ENCODE data around the gene THSD7B. TPM values are rescaled to one million over a fixed set of nuclear protein-coding genes. Genes with fewer than 3 reads are reported as not detected.
"Not testable (repeated sequence)": the region's sequence is repeated elsewhere in the genome, so short reads cannot be mapped to it uniquely, and the experiment has no call there.

Gene THSD7B
- total RNA-seq, 1 experiment from 2014 or later, result under 0.01 TPM

DNA sequence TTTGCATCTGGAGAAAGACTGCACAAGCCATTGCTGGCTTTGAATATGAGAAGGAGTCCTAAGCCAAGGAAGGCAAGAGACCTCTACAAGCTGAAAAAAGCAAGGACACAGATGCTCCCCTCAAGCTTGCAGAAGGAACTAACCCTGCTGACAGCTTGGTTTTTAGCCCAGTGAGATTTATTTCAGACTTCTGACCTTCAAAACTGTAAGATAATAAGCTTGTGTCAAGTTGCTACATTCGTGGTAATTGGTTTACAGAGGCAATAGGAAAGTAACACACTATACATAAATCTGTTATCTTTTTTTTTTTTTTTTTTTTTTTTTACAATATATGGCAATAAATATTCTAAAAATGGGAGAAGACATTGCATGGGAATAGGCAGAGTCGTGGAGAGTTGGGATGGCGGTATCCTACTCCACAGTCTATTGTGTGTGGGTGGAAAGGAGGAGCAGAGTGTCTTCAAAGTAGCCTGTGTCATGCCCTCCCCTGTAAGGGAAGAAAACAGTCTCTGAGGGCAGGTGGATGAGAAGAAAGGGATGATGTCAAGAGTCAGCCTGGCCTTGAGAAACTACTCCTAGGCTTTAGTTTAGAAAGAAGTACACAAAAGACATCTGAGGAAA, 196.9 kb downstream of the THSD7B start:
- no peak overlapping the region for H2AFZ ChIP-seq (ENCODE audit: low read length)
- peaks cover 57% of the 10 kb centered on the region for H3K27me3 ChIP-seq (ENCODE audit: low read length)
- H3K36me3 ChIP-seq (ENCODE audit: low read depth, low read length), result no peaks in the 10 kb centered on the region
- H3K4me2 ChIP-seq (ENCODE audit: low read length), result no peak overlapping the region
- H4K20me1 ChIP-seq (ENCODE audit: low read length), result no peaks in the 10 kb centered on the region
- no TSS peak for BruUV-seq (replicated peaks)
- ATAC-seq, result no peak
- intact Hi-C loops (cut with micrococcal nuclease), result no loop called here
- no peaks in the 10 kb centered on the region for H3K79me2 ChIP-seq (ENCODE audit: low read length)
- no peak overlapping the region for H3K27ac ChIP-seq (ENCODE audit: low read length)
- H3K4me1 ChIP-seq (ENCODE audit: insufficient read depth, low read length), result no peaks in the 10 kb centered on the region
- no peaks in the 10 kb centered on the region for H3F3A ChIP-seq (ENCODE audit: low read length, unreplicated experiment)
- CTCF ChIA-PET, result no interaction called here
- no peak overlapping the region for H3K9ac ChIP-seq (ENCODE audit: low read length)
- TF ChIP-seq EZH2phosphoT487 (IDR thresholded peaks at IDR 0.05; ENCODE audit: borderline replicate concordance, low read length) (no peak), EZH2 (IDR thresholded peaks at IDR 0.05; ENCODE audit: low read length, unreplicated experiment) (no peak)
- TF ChIP-seq, protein P1, sequence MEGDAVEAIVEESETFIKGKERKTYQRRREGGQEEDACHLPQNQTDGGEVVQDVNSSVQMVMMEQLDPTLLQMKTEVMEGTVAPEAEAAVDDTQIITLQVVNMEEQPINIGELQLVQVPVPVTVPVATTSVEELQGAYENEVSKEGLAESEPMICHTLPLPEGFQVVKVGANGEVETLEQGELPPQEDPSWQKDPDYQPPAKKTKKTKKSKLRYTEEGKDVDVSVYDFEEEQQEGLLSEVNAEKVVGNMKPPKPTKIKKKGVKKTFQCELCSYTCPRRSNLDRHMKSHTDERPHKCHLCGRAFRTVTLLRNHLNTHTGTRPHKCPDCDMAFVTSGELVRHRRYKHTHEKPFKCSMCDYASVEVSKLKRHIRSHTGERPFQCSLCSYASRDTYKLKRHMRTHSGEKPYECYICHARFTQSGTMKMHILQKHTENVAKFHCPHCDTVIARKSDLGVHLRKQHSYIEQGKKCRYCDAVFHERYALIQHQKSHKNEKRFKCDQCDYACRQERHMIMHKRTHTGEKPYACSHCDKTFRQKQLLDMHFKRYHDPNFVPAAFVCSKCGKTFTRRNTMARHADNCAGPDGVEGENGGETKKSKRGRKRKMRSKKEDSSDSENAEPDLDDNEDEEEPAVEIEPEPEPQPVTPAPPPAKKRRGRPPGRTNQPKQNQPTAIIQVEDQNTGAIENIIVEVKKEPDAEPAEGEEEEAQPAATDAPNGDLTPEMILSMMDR (conservative IDR thresholded peaks at IDR 0.05; ENCODE audit: low read depth, low read length), result no peak
- POLR2A ChIA-PET (ENCODE audit: unreplicated experiment), result no interaction called here
- DNase-seq, result no peak
- no peaks in the 10 kb centered on the region for H3K9me3 ChIP-seq (ENCODE audit: low read length)
- no peak overlapping the region for H3K4me3 ChIP-seq (ENCODE audit: low read length)
- no peaks in the 10 kb centered on the region for H3K9me2 ChIP-seq (replicated peaks; ENCODE audit: low read length)

DNA sequence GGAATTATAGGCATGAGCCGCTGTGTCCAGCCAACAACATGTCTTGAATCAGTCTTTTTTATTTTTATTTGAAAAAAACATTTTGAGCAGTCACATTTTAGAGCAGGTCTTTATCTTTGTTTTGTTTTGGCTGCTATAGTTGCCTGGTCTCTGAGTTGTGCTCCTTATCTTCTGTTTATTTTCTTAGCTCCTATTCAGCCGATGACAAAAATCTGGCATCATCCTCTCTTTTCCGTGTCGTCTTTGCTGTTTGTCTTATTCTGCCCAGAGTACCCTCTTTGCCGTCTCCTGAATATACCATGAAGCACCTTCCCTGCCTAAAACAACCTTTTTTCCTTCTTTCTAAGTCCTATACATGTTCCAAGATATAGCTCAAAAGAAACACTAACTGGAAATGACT, 201.1 kb downstream of the THSD7B start:
- TF ChIP-seq, protein P1 (conservative IDR thresholded peaks at IDR 0.05; ENCODE audit: low read depth, low read length), result no peak
- TF ChIP-seq EZH2 (IDR thresholded peaks at IDR 0.05; ENCODE audit: low read length, unreplicated experiment) (no peak), EZH2phosphoT487 (IDR thresholded peaks at IDR 0.05; ENCODE audit: borderline replicate concordance, low read length) (no peak)
- CTCF ChIA-PET, result no interaction called here
- ATAC-seq (no peak), DNase-seq (no peak)
- Histone ChIP-seq H2AFZ (ENCODE audit: low read length) (no peak overlapping the region), H4K20me1 (ENCODE audit: low read length) (no peaks in the 10 kb centered on the region), H3K36me3 (ENCODE audit: low read depth, low read length) (no peaks in the 10 kb centered on the region), H3K9ac (ENCODE audit: low read length) (no peak overlapping the region), H3K27me3 (ENCODE audit: low read length) (peaks cover 58% of the 10 kb centered on the region), H3K4me2 (ENCODE audit: low read length) (no peak overlapping the region), H3K79me2 (ENCODE audit: low read length) (no peaks in the 10 kb centered on the region), H3K27ac (ENCODE audit: low read length) (no peak overlapping the region), H3F3A (ENCODE audit: low read length, unreplicated experiment) (no peaks in the 10 kb centered on the region), H3K4me1 (ENCODE audit: insufficient read depth, low read length) (no peaks in the 10 kb centered on the region), H3K9me3 (ENCODE audit: low read length) (no peaks in the 10 kb centered on the region), H3K4me3 (ENCODE audit: low read length) (no peak overlapping the region), H3K9me2 (replicated peaks; ENCODE audit: low read length) (no peaks in the 10 kb centered on the region)
- POLR2A ChIA-PET (ENCODE audit: unreplicated experiment), result no interaction called here
- intact Hi-C loops (cut with micrococcal nuclease), result no loop called here
- BruUV-seq (replicated peaks), result no TSS peak

DNA sequence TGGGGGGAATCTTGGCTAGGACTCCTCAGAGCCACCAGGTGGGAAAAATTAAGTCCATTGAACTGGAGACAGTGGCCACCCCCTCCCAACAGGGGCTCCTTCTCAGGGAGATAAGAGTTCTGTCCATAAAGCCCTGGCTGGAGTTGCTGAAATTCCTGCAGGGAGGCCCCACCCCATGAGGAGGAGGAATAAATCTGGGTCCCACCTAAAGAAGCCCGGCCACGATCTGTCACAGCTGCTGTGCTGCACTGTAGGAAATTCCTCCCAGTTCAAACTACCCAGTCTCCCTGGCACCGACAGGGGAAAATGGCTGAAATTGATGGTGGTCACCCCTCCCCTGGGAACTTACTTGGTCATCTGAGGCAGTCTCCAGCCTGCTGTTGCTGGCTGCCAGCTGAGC, 215.0 kb downstream of the THSD7B start:
- Histone ChIP-seq H3K27me3 (ENCODE audit: low read length) (no peaks in the 10 kb centered on the region), H3K4me2 (ENCODE audit: low read length) (no peak overlapping the region), H2AFZ (ENCODE audit: low read length) (no peak overlapping the region), H3K9ac (ENCODE audit: low read length) (no peak overlapping the region), H3K79me2 (ENCODE audit: low read length) (no peaks in the 10 kb centered on the region), H4K20me1 (ENCODE audit: low read length) (no peaks in the 10 kb centered on the region), H3K36me3 (ENCODE audit: low read depth, low read length) (no peaks in the 10 kb centered on the region), H3F3A (ENCODE audit: low read length, unreplicated experiment) (no peaks in the 10 kb centered on the region), H3K27ac (ENCODE audit: low read length) (no peak overlapping the region), H3K4me1 (ENCODE audit: insufficient read depth, low read length) (no peaks in the 10 kb centered on the region), H3K9me2 (replicated peaks; ENCODE audit: low read length) (no peaks in the 10 kb centered on the region), H3K9me3 (ENCODE audit: low read length) (no peaks in the 10 kb centered on the region), H3K4me3 (ENCODE audit: low read length) (no peak overlapping the region)
- CTCF ChIA-PET, result no interaction called here
- BruUV-seq (replicated peaks), result no TSS peak
- no peak for ATAC-seq
- POLR2A ChIA-PET (ENCODE audit: unreplicated experiment), result no interaction called here
- no peak for TF ChIP-seq EZH2phosphoT487 (IDR thresholded peaks at IDR 0.05; ENCODE audit: borderline replicate concordance, low read length)
- TF ChIP-seq EZH2 (IDR thresholded peaks at IDR 0.05; ENCODE audit: low read length, unreplicated experiment), result no peak
- intact Hi-C loops (cut with micrococcal nuclease), result no loop called here
- DNase-seq, result no peak

DNA sequence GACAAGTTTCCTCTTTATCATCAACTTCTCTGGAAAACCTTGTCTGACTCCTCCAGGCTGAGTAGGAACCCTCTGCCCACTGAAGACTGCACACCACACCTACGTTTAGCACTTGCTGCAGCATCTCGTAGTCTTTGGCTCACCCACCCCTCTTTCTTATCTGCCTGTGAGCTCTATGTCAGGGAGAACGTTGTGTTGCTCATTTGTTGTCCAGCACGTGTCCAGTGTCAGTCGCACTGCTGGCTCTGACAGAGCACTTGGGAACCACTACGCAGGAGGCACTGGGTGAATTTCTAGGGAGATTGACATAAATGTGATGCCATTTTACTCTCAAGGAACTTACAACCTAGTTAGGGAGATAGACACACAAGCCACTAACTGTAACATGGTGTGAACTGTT, 216.3 kb downstream of the THSD7B start:
- H3K79me2 ChIP-seq (ENCODE audit: low read length); CTCF ChIA-PET; DNase-seq; H3K9me2 ChIP-seq (replicated peaks; ENCODE audit: low read length); H4K20me1 ChIP-seq (ENCODE audit: low read length); BruUV-seq (replicated peaks); H3F3A ChIP-seq (ENCODE audit: low read length, unreplicated experiment); H3K36me3 ChIP-seq (ENCODE audit: low read depth, low read length); H3K27me3 ChIP-seq (ENCODE audit: low read length); H3K9me3 ChIP-seq (ENCODE audit: low read length); H3K27ac ChIP-seq (ENCODE audit: low read length); intact Hi-C loops (cut with micrococcal nuclease); H3K9ac ChIP-seq (ENCODE audit: low read length); H3K4me3 ChIP-seq (ENCODE audit: low read length); POLR2A ChIA-PET (ENCODE audit: unreplicated experiment); H3K4me2 ChIP-seq (ENCODE audit: low read length); H2AFZ ChIP-seq (ENCODE audit: low read length); ATAC-seq; H3K4me1 ChIP-seq (ENCODE audit: insufficient read depth, low read length): not testable (repeated sequence)

Measured in PC-3 (cell line).